ENCODE data around the gene FCGBP.
"Not testable (repeated sequence)": the region's sequence is repeated elsewhere in the genome, so short reads cannot be mapped to it uniquely, and the experiment has no call there.

The FCGBP gene

GRCh38 chr19:39916851-39917396 lies 17.5 kb downstream of the FCGBP start:
- DNase-seq, result no peak

GRCh38 chr19:39916236-39916635 lies 18.2 kb downstream of the FCGBP start:
- DNase-seq, result no peak

GRCh38 chr19:39915848-39916215 lies 18.6 kb downstream of the FCGBP start:
- DNase-seq, result no peak

GRCh38 chr19:39915101-39915847 lies 19.2 kb downstream of the FCGBP start:
- DNase-seq, result no peak

GRCh38 chr19:39913682-39914333 lies 20.6 kb downstream of the FCGBP start:
- DNase-seq, result no peak

- DNase-seq, result no peak
Observed at GRCh38 chr19:39908803-39909202, 25.6 kb downstream of the FCGBP start.

- DNase-seq, result no peak
Observed at GRCh38 chr19:39906820-39907611, 27.4 kb downstream of the FCGBP start.

GRCh38 chr19:39906283-39906682 lies 28.2 kb downstream of the FCGBP start:
- DNase-seq, result no peak

GRCh38 chr19:39903486-39904091 lies 30.8 kb downstream of the FCGBP start:
- not testable (repeated sequence) for DNase-seq

- not testable (repeated sequence) for DNase-seq
Observed at GRCh38 chr19:39902326-39902725, 32.1 kb downstream of the FCGBP start.

- not testable (repeated sequence) for DNase-seq
Observed at GRCh38 chr19:39901681-39902080, 32.8 kb downstream of the FCGBP start.

GRCh38 chr19:39898858-39899257 lies 35.6 kb downstream of the FCGBP start:
- DNase-seq, result not testable (repeated sequence)

- peak; percentile 21 for DNase-seq
Observed at GRCh38 chr19:39897511-39898245, 36.8 kb downstream of the FCGBP start.

- not testable (repeated sequence) for DNase-seq
Observed at GRCh38 chr19:39895096-39895495, 39.3 kb downstream of the FCGBP start.

GRCh38 chr19:39894236-39894606 lies 40.2 kb downstream of the FCGBP start:
- not testable (repeated sequence) for DNase-seq

GRCh38 chr19:39893366-39894235 lies 40.8 kb downstream of the FCGBP start:
- not testable (repeated sequence) for DNase-seq

GRCh38 chr19:39892506-39892902 lies 41.9 kb downstream of the FCGBP start:
- not testable (repeated sequence) for DNase-seq

GRCh38 chr19:39891660-39892505 lies 42.6 kb downstream of the FCGBP start:
- not testable (repeated sequence) for DNase-seq

- no peak for DNase-seq
Observed at GRCh38 chr19:39890755-39891551, 43.5 kb downstream of the FCGBP start.

Data from fibroblast of skin of back (primary cell).